ENCODE measurements around the gene HECTD4. TPM values are rescaled to one million over a fixed set of nuclear protein-coding genes. Genes with fewer than 3 reads are reported as not detected.

The HECTD4 gene
- total RNA-seq, 1 donor from 2014 or later: 47.9 TPM

DNA sequence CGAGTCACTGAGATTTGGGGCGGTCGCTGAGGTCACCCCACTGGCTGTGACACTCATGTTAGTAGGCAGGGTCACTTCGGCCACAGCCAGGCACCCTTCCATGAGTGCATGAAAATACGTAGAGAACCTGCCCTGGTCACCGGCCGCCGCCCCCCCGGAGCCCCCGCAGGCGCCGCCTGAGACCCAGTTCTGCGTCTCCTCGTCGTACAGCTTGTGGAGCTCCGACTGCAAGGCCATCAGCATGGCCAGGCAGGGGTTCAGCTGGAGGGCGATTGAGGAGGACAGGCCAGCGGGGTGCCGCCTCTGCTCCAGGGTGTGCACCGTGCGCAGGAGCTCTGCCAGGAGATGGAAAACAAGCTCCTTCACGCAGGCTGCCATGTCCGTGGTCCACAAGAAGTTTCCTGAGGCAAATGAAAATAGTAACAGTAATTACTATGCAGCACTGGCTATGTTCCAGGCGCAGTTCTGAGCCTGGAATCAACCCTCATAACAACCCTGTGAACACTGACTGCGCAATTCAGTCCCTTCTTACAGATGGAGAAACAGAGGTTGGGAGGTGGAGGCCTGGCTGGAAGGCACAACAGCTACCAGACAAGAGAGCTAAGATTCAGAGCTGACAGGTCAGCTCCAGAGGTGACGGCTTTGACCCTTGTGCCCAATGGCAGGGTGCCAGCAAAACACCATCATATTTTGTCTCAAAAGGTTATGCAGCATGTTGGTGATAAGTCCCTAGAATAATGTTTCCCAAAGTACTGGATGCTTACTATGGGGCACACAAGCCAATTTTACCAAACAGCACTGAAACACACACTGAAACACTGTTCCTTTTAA, 196.9 kb downstream of the HECTD4 start:
- H3K4me1 Mint-ChIP-seq (ENCODE audit: unreplicated experiment): no peaks in the 10 kb centered on the region
- peaks cover 4% of the 10 kb centered on the region for H3K36me3 Mint-ChIP-seq (ENCODE audit: low read depth, unreplicated experiment)
- TF ChIP-seq, protein P1, sequence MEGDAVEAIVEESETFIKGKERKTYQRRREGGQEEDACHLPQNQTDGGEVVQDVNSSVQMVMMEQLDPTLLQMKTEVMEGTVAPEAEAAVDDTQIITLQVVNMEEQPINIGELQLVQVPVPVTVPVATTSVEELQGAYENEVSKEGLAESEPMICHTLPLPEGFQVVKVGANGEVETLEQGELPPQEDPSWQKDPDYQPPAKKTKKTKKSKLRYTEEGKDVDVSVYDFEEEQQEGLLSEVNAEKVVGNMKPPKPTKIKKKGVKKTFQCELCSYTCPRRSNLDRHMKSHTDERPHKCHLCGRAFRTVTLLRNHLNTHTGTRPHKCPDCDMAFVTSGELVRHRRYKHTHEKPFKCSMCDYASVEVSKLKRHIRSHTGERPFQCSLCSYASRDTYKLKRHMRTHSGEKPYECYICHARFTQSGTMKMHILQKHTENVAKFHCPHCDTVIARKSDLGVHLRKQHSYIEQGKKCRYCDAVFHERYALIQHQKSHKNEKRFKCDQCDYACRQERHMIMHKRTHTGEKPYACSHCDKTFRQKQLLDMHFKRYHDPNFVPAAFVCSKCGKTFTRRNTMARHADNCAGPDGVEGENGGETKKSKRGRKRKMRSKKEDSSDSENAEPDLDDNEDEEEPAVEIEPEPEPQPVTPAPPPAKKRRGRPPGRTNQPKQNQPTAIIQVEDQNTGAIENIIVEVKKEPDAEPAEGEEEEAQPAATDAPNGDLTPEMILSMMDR (IDR thresholded peaks at IDR 0.05; ENCODE audit: unreplicated experiment): no peak
- H3K9me3 Mint-ChIP-seq (ENCODE audit: unreplicated experiment): no peaks in the 10 kb centered on the region
- DNase-seq (ENCODE audit: low spot score): no peak
- no peak overlapping the region for H3K27ac Mint-ChIP-seq (ENCODE audit: unreplicated experiment)
- no peak overlapping the region for H3K4me3 Mint-ChIP-seq (ENCODE audit: unreplicated experiment)
- no peaks in the 10 kb centered on the region for H3K27me3 Mint-ChIP-seq (ENCODE audit: unreplicated experiment)

DNA sequence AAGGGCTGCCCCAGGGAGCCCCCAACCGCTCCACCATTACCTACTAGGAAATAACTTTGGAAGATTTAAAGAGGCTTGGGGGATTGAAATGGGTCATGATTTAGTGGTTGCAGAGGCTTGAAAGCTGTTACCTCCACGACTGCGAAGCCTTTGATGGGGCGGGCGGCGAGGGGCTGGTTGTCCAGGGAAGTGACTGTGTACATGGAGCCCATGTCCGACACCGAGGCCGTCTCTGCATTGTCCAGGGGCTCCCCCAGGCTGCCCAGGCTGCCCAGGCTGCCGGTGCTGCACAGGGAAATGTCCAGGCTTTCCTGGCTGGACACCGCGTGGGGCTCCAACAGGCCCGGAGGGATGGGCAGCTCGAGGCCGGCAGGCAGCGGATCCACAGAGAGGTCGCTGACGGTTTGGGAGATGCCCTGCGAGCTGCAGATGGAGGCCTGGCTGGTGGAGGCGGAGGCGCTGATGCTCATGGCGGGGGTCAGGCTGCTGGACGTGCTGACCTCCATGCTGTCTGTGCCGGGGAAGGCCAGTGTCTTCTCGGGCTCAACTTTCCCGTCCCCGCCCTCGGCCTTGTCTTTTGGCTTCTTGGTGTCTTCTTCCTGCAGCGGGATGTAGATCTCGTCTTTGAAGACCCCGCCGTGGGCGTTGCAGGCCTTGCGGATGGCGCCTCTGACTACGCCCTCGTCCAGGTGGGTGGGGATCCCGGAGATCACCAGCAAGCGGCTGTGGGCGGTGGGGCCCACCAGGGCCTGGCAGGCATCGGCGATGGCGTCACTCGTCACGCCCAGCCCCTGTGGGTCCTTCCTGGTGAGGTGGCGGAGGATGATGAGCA, 198.0 kb downstream of the HECTD4 start:
- H3K9me3 Mint-ChIP-seq (ENCODE audit: unreplicated experiment): no peaks in the 10 kb centered on the region
- H3K27ac Mint-ChIP-seq (ENCODE audit: unreplicated experiment): no peak overlapping the region
- H3K27me3 Mint-ChIP-seq (ENCODE audit: unreplicated experiment): no peaks in the 10 kb centered on the region

DNA sequence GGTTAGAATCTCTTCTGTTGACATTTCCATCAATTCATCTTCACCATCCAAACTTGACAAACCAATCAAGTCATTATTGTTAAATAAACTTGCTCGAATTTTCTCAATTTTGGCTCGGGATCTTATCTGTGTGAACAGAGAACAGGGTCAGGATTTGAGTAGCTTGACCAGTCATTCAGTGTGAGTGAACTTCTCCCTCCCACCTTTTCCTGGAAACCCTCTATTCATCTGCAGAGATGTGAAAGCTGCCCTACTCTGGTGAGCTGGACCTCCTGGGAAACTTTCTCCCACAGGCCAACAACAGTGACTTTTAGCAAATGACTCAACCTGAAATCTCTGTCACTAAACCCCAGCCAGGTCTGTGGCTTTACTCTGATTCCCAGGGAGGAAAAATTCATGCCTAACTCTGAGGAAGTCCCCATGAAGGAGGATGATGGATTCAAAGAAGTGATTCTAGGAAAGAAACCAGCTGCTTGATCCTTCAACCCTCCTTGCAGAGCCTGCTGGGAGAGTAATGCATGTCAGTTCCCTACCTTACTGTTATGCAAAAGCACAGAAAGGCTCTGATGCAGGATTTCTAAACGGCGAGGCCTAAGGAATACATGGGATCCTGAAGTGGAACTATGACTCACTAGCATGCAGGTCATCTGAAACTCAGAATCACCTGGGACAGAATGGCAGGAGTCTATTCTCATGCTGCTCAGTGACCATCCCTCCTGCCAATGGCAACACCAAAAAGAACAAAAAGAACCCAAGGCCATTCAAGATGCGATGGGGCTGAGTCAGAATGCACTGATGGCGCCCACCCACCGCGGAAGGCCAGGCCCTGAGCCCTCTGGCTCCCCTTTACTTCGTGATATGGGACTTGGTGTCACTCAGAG, 198.8 kb downstream of the HECTD4 start:
- DNase-seq (ENCODE audit: low spot score): no peak
- no peaks in the 10 kb centered on the region for H3K9me3 Mint-ChIP-seq (ENCODE audit: unreplicated experiment)
- H3K27me3 Mint-ChIP-seq (ENCODE audit: unreplicated experiment): no peaks in the 10 kb centered on the region
- TF ChIP-seq, protein P1 (IDR thresholded peaks at IDR 0.05; ENCODE audit: unreplicated experiment): no peak
- H3K4me3 Mint-ChIP-seq (ENCODE audit: unreplicated experiment): no peak overlapping the region
- no peak overlapping the region for H3K27ac Mint-ChIP-seq (ENCODE audit: unreplicated experiment)
- peaks cover 8% of the 10 kb centered on the region for H3K36me3 Mint-ChIP-seq (ENCODE audit: low read depth, unreplicated experiment)
- no peaks in the 10 kb centered on the region for H3K4me1 Mint-ChIP-seq (ENCODE audit: unreplicated experiment)

More for the DNA sequence above, 198.0 kb downstream of the HECTD4 start:
- Mint-ChIP-seq H3K4me3 (ENCODE audit: unreplicated experiment) (no peak overlapping the region), H3K36me3 (ENCODE audit: low read depth, unreplicated experiment) (peaks cover 4% of the 10 kb centered on the region), H3K4me1 (ENCODE audit: unreplicated experiment) (no peaks in the 10 kb centered on the region)
- TF ChIP-seq, protein P1 (IDR thresholded peaks at IDR 0.05; ENCODE audit: unreplicated experiment): no peak
- no peak for DNase-seq (ENCODE audit: low spot score)

DNA sequence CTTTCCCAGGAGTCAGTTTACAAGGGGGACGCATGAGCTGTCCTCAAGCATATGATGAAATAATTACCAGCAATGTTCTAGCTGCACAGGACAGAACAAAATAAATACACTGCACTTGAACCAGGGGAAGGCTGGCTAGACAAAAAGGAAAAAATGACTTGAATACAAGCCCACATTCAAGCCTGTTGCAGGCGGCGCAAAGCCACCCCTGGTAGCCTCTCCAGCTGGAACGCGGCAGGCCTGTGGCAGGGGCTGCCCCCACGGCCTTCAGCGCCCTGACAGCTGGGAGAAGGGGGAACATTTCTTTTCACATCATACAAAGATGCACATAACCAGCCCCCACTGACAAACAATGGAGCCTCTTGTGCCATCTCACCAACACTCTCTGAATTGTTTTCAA, 199.7 kb downstream of the HECTD4 start:
- H3K9me3 Mint-ChIP-seq (ENCODE audit: unreplicated experiment): no peaks in the 10 kb centered on the region
- no peaks in the 10 kb centered on the region for H3K27me3 Mint-ChIP-seq (ENCODE audit: unreplicated experiment)
- DNase-seq (ENCODE audit: low spot score): no peak
- H3K4me3 Mint-ChIP-seq (ENCODE audit: unreplicated experiment): no peak overlapping the region
- TF ChIP-seq, protein P1 (IDR thresholded peaks at IDR 0.05; ENCODE audit: unreplicated experiment): no peak
- no peaks in the 10 kb centered on the region for H3K4me1 Mint-ChIP-seq (ENCODE audit: unreplicated experiment)
- H3K36me3 Mint-ChIP-seq (ENCODE audit: low read depth, unreplicated experiment): peaks cover 8% of the 10 kb centered on the region
- no peak overlapping the region for H3K27ac Mint-ChIP-seq (ENCODE audit: unreplicated experiment)
